Right lobe of liver (tissue), 6 donors: Measurements from ENCODE around the gene SULT1A2. TPM values are rescaled to one million over a fixed set of nuclear protein-coding genes. Genes with fewer than 3 reads are reported as not detected.
"Not testable (repeated sequence)": the region's sequence is repeated elsewhere in the genome, so short reads cannot be mapped to it uniquely, and the experiment has no call there.

Source experiments
- ATAC-seq, 4 donors: fragments of 200-7000 bp; cut with Tn5 transposase; one replicate each; pipeline ENCODE4 v1.9.1; 2020; ENCODE audit warnings: mild to moderate bottlenecking in 4 of 4, moderate library complexity in 4 of 4
- DNase-seq, 3 donors: peaks; one replicate each; pipeline ENCODE4 v3.0.0-alpha.2; 2020
- H3K27ac ChIP-seq, 3 donors: fragments of 200-600 bp; one replicate each; pipeline ENCODE4 v1.8.0; 2022
- H3K27me3 ChIP-seq, 2 donors: fragments of 200-600 bp; one replicate each; pipeline ENCODE4 v1.8.0; 2022
- H3K36me3 ChIP-seq, 4 donors: fragments of 200-600 bp; sonication (generic) in 1 of 4; one replicate each; pipeline versions ENCODE4 v1.5.1 to v1.8.0; 2017 to 2022; ENCODE audit warnings: control low read depth in 1 of 4
- H3K4me1 ChIP-seq, 4 donors: fragments of 200-600 bp; sonication (generic) in 1 of 4; one replicate each; pipeline versions ENCODE4 v1.5.1 to v1.8.0; 2017 to 2022; ENCODE audit warnings: control low read depth in 1 of 4
- H3K4me3 ChIP-seq, 3 donors: fragments of 200-600 bp; one replicate each; pipeline ENCODE4 v1.8.0; 2022
- H3K9me3 ChIP-seq, 4 donors: fragments of 200-600 bp; sonication (generic) in 1 of 4; one replicate each; pipeline versions ENCODE4 v1.5.1 to v1.8.0; 2017 to 2022; ENCODE audit warnings: control low read depth in 1 of 4
- POLR2A ChIP-seq: fragments of 450-650 bp; IDR thresholded peaks from one replicate; pipeline ENCODE4 v1.6.1; 2017; ENCODE audit warnings: antibody characterized with exemption, mild to moderate bottlenecking
- WGBS: methylation state at CpG from one replicate; pipeline ENCODE4 v1.1.6; 2018; ENCODE audit warnings: low coverage, low lambda C conversion rate; ENCODE audit not compliant: insufficient coverage; ENCODE audit errors: missing lambda C conversion rate; 5-methylcytosine and 5-hydroxymethylcytosine counted together
- intact Hi-C, 2 donors: fragments of 100-400 bp; cut with DNase I; formaldehyde crosslinking; loops; one replicate each; pipeline versions ENCODE4 v1.11.2 to v1.14.1; 2022
- long read RNA-seq: library from polyadenylated mRNA; unstranded; transcript quantifications from one replicate; pipeline ENCODE4 v2.0.0, GENCODE V29; 2019
- total RNA-seq, 6 experiments: library from RNA; depleted of rRNA in 2 of 6; stranded (reverse); fragments of >200 nt in 2 of 6; fragmentation: NEBNext Ultra II Directional in 3 of 6; extraction: Animal tissue kit (Norgen Biotek cat#: 25700) in 3 of 6; gene quantifications; one replicate each; pipeline versions ENCODE4 v1.1.0 to v1.2.4, GENCODE V29; 2016 to 2023
- TF ChIP-seq, protein P1 (sequence below), 4 donors: fragments of 200-600 bp in 3 of 4; fragments of 450-650 bp in 1 of 4; IDR thresholded peaks; one replicate each; pipeline versions ENCODE4 v1.5.1 to v1.8.0; 2016 to 2022; ENCODE audit warnings: antibody characterized with exemption in 4 of 4, mild to moderate bottlenecking in 2 of 4
- donor health status: DM: no; HTN: yes; CAD: no.
- donor health status: DM: no; HTN: no; CAD: no.
- donor health status: DM: no; HTN: no; CAD: no.
- donor health status: DM: no; HTN: yes; CAD: no.
- donor health status: DM: no; HTN: yes; CAD: no.

Gene SULT1A2
- 10 to 100 TPM; 10.1 to 48.3 (median 18.0) TPM for total RNA-seq
- long read RNA-seq, partial matches to known transcripts = 6 of 44 reads
- long read RNA-seq, other reads (novel, unspliced or antisense) = 35 of 44 reads

GRCh38 chr16:28596840-28597691 is at the start of gene SULT1A2:
SULT1A2 (minus strand) TSS chr16:28597050; CDS start chr16:28595930, 1,120 bp downstream.
- no peak for TF ChIP-seq POLR2A
- TF ChIP-seq, protein P1, sequence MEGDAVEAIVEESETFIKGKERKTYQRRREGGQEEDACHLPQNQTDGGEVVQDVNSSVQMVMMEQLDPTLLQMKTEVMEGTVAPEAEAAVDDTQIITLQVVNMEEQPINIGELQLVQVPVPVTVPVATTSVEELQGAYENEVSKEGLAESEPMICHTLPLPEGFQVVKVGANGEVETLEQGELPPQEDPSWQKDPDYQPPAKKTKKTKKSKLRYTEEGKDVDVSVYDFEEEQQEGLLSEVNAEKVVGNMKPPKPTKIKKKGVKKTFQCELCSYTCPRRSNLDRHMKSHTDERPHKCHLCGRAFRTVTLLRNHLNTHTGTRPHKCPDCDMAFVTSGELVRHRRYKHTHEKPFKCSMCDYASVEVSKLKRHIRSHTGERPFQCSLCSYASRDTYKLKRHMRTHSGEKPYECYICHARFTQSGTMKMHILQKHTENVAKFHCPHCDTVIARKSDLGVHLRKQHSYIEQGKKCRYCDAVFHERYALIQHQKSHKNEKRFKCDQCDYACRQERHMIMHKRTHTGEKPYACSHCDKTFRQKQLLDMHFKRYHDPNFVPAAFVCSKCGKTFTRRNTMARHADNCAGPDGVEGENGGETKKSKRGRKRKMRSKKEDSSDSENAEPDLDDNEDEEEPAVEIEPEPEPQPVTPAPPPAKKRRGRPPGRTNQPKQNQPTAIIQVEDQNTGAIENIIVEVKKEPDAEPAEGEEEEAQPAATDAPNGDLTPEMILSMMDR (IDR thresholded peaks at IDR 0.05) = no peak
- Histone ChIP-seq H3K27ac (peak within 1 kb of the TSS; percentile 10 to 75 (median 54)), H3K4me1 (peaks cover 0 to 20% (median 6%) of the 10 kb centered on the region in 4 donors), H3K27me3 (no peaks in the 10 kb centered on the region), H3K4me3 (peak within 1 kb of the TSS in 2 of 3 donors; percentile 46 to 50), H3K36me3 (peaks cover 0 to 6% (median 0%) of the 10 kb centered on the region in 4 donors), H3K9me3 (no peaks in the 10 kb centered on the region)
- WGBS = 13% methylated on average over 10 of the region's 11 CpGs
- ATAC-seq = peak; percentile 68 to 83 (median 78)
- intact Hi-C loops = no loop called here
- peak; percentile 74 to 89 (median 88) for DNase-seq

DNA sequence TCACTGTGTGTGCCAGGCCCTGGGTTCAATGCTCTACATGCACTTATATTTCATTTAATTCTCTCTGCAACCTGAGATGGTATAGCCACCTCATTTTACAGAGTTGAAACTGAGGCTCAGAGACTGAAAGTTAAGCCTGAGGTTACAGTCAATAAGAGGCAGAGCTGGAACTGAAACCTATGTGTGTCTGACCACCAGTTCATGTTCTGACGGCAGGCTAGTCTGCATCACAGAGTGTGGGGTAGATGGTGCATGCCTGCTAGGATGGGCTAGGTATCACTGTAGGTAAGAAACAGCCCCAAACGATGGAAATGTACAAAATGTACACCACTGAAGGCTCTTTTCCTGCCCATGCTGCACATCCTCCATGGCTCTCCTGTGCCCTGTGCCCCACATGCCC is 43.1 kb upstream of the SULT1A2 start:
- H3K36me3 ChIP-seq, intact Hi-C loops, H3K4me3 ChIP-seq, H3K4me1 ChIP-seq, H3K27me3 ChIP-seq, H3K27ac ChIP-seq, DNase-seq, H3K9me3 ChIP-seq, ATAC-seq: not testable (repeated sequence)
- WGBS = 40% methylated on average over 1 of the region's 2 CpGs

DNA sequence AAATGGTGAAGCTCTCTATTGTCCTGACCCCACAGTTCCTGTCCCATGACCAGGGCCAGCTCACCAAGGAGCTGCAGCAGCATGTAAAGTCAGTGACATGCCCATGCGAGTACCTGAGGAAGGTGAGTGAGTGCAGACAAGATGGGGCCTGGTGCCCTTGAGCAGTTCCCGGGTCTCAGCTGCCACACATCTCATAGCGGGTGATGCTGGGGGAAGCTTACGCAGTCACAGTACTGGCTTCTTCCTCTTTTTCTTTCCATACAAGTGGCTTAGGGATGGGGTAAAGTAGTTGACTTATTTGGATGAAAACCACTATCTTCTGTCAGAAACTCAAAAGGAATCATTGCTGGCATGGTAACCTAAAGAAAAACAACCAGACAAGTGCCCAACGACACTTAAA is 41.5 kb upstream of the SULT1A2 start:
- 82% methylated on average over 3 of the region's 5 CpGs for WGBS
- H3K9me3 ChIP-seq, H3K27ac ChIP-seq, H3K36me3 ChIP-seq, H3K4me1 ChIP-seq, DNase-seq, H3K4me3 ChIP-seq, ATAC-seq, H3K27me3 ChIP-seq, intact Hi-C loops: not testable (repeated sequence)

DNA sequence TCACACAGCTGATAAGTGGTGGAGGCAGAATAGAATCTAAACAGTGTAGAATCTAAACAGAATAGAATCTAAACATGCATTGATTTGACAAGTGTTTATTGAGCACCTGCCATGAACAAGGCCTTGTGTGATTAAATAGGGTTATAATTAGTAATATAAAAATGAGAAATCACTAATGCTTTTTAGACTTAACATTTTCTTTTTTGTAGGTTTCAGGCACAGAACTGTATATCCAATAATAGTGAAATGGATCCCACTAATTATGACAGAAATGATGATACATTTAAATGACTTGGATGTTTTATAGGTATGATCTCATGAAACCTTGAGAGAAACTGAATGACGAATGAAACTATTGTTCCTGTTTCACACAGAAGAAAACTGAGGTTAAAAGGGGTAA is 40.9 kb upstream of the SULT1A2 start, which contains the start of gene NPIPB8:
Gene NPIPB8 (plus strand): TSS at position 301 of the 400 bp plus-strand sequence. CDS start 296 bp downstream, outside the sequence.
- H3K27ac ChIP-seq, H3K9me3 ChIP-seq, H3K4me1 ChIP-seq, intact Hi-C loops, H3K27me3 ChIP-seq, H3K36me3 ChIP-seq, ATAC-seq, H3K4me3 ChIP-seq, DNase-seq: not testable (repeated sequence)
- WGBS = no CpG with 5 or more reads among the region's 1 CpG

DNA sequence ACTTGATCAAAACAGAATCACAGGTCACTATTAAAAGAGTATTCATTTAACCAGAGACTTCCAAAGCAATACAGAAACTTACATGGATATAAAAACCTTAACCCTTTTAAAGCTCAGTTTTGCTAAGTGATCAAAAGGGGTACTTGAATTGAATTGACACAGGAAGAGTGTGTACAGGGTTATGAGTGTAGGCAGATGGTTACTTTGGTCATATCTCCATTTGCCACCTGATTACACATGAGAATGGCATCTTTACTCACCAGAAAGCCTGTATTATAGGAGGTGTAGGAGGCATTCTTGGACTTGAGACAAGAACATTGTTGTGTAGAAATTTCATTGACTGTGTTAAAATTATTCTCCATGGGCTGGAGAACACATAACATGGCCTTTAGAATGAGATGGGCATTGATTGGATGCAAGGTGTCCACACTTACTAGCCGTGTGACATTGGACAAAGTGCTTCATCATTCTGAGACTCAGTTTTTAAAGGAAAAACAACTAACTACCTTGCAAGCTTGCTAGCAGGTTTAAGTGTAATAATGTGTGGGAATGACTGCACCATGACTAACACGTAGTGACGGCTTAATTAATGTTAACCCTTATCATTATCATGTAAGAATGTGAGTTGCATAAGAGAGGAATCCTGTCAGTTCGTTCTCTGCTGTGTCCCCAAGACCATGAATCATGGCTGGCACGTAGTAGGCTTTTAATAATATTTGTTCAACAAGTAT is 39.4 kb upstream of the SULT1A2 start:
- DNase-seq, H3K4me3 ChIP-seq, H3K4me1 ChIP-seq, intact Hi-C loops, H3K9me3 ChIP-seq, ATAC-seq, H3K27ac ChIP-seq, H3K36me3 ChIP-seq, H3K27me3 ChIP-seq: not testable (repeated sequence)
- 50% methylated on average over 4 of the region's 5 CpGs for WGBS

GRCh38 chr16:28630905-28631304 is 34.1 kb upstream of the SULT1A2 start:
- H3K4me3 ChIP-seq, H3K27ac ChIP-seq, H3K27me3 ChIP-seq, intact Hi-C loops, H3K4me1 ChIP-seq, H3K9me3 ChIP-seq, ATAC-seq, DNase-seq, H3K36me3 ChIP-seq: not testable (repeated sequence)
- 88% methylated on average over 3 of the region's 5 CpGs for WGBS
